Psoas muscle (tissue), 8 donors: ENCODE measurements around the gene CNOT11. TPM values are rescaled to one million over a fixed set of nuclear protein-coding genes. Genes with fewer than 3 reads are reported as not detected.
"Not testable (repeated sequence)": the region's sequence is repeated elsewhere in the genome, so short reads cannot be mapped to it uniquely, and the experiment has no call there.

Source experiments
- ATAC-seq, 4 donors: fragments of 200-7000 bp; cut with Tn5 transposase; one replicate each; pipeline ENCODE4 v1.9.1; 2020; ENCODE audit warnings: moderate library complexity in 3 of 4, mild to moderate bottlenecking in 2 of 4
- DNase-seq, 2 donors: peaks; one replicate each; pipeline ENCODE4 v3.0.0-alpha.2; 2020
- H3K27ac ChIP-seq: fragments of 200-600 bp; one replicate; pipeline ENCODE4 v1.8.0; 2022
- H3K27me3 ChIP-seq, 3 donors: fragments of 200-600 bp in 1 of 3; one replicate each; pipeline versions ENCODE4 v1.6.1 to v1.8.0; 2013 to 2022; ENCODE audit warnings: low read length in 2 of 3, mild to moderate bottlenecking in 2 of 3, moderate library complexity in 1 of 3; ENCODE audit not compliant: insufficient read depth in 3 of 3
- H3K36me3 ChIP-seq, 2 donors: fragments of 200-600 bp in 1 of 2; one replicate each; pipeline versions ENCODE4 v1.6.1 to v1.8.0; 2013 to 2022; ENCODE audit warnings: low read depth in 1 of 2, mild to moderate bottlenecking in 1 of 2, moderate library complexity in 1 of 2; ENCODE audit not compliant: insufficient read depth in 1 of 2
- H3K4me1 ChIP-seq: fragments of 200-600 bp; one replicate; pipeline ENCODE4 v1.8.0; 2022
- H3K4me3 ChIP-seq: fragments of 200-600 bp; one replicate; pipeline ENCODE4 v1.8.0; 2022; ENCODE audit warnings: mild to moderate bottlenecking
- H3K9me3 ChIP-seq: fragments of 200-600 bp; one replicate; pipeline ENCODE4 v1.8.0; 2022
- CTCF ChIP-seq: fragments of 200-600 bp; IDR thresholded peaks from one replicate; pipeline ENCODE4 v1.8.0; 2022; ENCODE audit warnings: antibody characterized with exemption
- WGBS, 3 donors: extraction: QIAGEN DNeasy Blood & Tissue Kit; methylation state at CpG; one replicate each; pipeline versions ENCODE4 v1.1.6 to v1.1.7; 2013; 5-methylcytosine and 5-hydroxymethylcytosine counted together
- intact Hi-C, 2 donors: fragments of 100-400 bp; cut with DNase I; formaldehyde crosslinking; loops; one replicate each; pipeline versions ENCODE4 v1.11.0 to v1.14.2; 2022
- polyA plus RNA-seq, 3 donors: library from polyadenylated mRNA; stranded (reverse); fragments of 200-250 nt; gene quantifications; one replicate each; pipeline ENCODE4 v1.2.3, GENCODE V29; 2013
- total RNA-seq, 4 donors: library from RNA; stranded (reverse); fragmentation: NEBNext Ultra II Directional in 2 of 4; extraction: Animal tissue kit (Norgen Biotek cat#: 25700) in 2 of 4; gene quantifications; one replicate each; pipeline versions ENCODE4 v1.2.1 to v1.2.4, GENCODE V29; 2021 to 2023
- donor health status: healthy with polysubstance abuse.
- donor health status: DM: no; HTN: no; CAD: no; lungs with moderate emphysema.
- donor health status: Bipolar disorder and iron deficiency.
- donor health status: healthy.
- donor health status: DM: yes; HTN: yes; CAD: no.
- donor health status: DM: no; HTN: no; CAD: no.
- donor health status: DM: no; HTN: no; CAD: no.
- donor health status: DM: yes; HTN: yes; CAD: no.

CNOT11 gene
- total and polyA plus RNA-seq, 7 donors: 17.1 to 42.1 (median 30.0) TPM

GRCh38 chr2:101231937-101232730, 20.6 kb upstream of the CNOT11 start:
- H3K36me3 ChIP-seq: no peaks in the 10 kb centered on the region
- H3K27ac ChIP-seq: no peak overlapping the region
- no peak overlapping the region for H3K4me3 ChIP-seq
- H3K9me3 ChIP-seq: no peaks in the 10 kb centered on the region
- H3K27me3 ChIP-seq: no peaks in the 10 kb centered on the region
- no peak for DNase-seq
- no peaks in the 10 kb centered on the region for H3K4me1 ChIP-seq
- no peak for TF ChIP-seq CTCF
- 88% methylated on average over 6 of the region's 6 CpGs for WGBS, 3 donors
- intact Hi-C loops: no loop called here
- ATAC-seq: no peak

DNA sequence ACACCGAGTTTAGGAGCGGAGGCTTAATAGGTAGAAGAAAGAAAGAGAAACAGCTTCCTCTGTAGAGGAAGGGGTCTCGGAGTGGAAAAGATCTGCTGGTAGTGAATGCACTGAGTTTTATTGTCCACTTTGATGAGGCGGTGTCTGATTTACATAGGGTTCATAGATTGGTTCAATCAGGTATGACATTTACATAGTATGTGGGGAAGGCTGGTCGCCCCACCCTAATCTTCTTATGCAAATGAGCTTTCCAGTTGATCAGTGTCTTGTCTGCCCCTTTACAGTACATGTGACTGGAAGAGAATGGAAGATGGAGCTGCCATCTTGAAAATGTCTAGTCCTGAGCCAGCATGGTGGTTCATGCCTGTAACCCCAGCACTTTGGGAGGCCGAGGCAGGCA, 19.9 kb upstream of the CNOT11 start:
- DNase-seq (no peak), ATAC-seq (no peak)
- Histone ChIP-seq H3K4me1 (no peaks in the 10 kb centered on the region), H3K36me3 (no peaks in the 10 kb centered on the region), H3K27me3 (no peaks in the 10 kb centered on the region), H3K27ac (no peak overlapping the region), H3K9me3 (no peaks in the 10 kb centered on the region), H3K4me3 (no peak overlapping the region)
- WGBS, 3 donors: 82 to 97% (median 96%) methylated on average over 6 of the region's 6 CpGs
- no peak for TF ChIP-seq CTCF
- intact Hi-C loops: no loop called here

DNA sequence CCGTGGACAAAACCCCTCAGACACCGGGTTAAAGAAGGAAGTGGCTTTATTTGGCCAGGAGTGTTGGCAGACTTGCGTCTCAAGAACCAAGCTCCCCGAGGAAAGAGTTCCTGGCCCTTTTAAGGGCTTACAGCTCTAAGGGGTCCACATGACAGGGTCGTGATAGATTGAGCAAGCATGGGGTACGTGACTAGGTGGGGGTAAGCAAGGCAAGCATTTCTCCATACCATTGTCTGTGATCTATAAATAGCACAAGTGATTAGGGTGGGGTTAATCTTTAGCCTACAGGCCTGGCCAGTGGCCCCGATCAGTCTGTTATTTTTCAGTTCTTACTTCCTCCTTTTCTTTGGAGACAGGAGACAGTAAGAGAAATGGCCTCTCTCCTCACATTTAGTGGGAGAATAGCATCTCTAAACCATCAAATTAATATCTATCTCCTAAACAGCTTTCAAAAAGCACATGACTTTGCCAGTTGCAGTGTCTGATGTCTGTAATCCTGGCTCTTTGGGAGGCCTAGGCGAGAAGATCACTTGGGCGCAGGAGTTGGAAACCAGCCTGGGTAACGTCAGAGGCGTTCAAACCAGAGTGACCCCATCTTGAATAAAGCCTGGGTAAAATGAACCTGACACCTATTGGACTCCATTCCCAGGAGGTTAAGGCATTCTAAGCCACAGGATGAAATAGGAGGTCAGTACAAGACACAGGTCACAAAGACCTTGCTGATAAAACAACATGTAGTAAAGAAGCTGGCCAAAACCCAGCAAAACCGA, 18.3 kb upstream of the CNOT11 start:
- no peak overlapping the region for H3K27ac ChIP-seq
- DNase-seq (no peak), ATAC-seq (no peak)
- intact Hi-C loops: no loop called here
- WGBS, 3 donors: 55 to 68% (median 60%) methylated on average over 12 of the region's 12 CpGs
- H3K4me3 ChIP-seq: no peak overlapping the region
- no peaks in the 10 kb centered on the region for H3K36me3 ChIP-seq
- TF ChIP-seq CTCF: no peak
- H3K9me3 ChIP-seq: no peaks in the 10 kb centered on the region
- H3K4me1 ChIP-seq: no peaks in the 10 kb centered on the region
- H3K27me3 ChIP-seq: no peaks in the 10 kb centered on the region

GRCh38 chr2:101235956-101236355, 16.7 kb upstream of the CNOT11 start:
- 76 to 88% (median 86%) methylated on average over 1 of the region's 1 CpG for WGBS, 3 donors
- DNase-seq, intact Hi-C loops, H3K27ac ChIP-seq, H3K36me3 ChIP-seq, ATAC-seq, H3K27me3 ChIP-seq, H3K4me3 ChIP-seq, H3K4me1 ChIP-seq, H3K9me3 ChIP-seq: not testable (repeated sequence)

DNA sequence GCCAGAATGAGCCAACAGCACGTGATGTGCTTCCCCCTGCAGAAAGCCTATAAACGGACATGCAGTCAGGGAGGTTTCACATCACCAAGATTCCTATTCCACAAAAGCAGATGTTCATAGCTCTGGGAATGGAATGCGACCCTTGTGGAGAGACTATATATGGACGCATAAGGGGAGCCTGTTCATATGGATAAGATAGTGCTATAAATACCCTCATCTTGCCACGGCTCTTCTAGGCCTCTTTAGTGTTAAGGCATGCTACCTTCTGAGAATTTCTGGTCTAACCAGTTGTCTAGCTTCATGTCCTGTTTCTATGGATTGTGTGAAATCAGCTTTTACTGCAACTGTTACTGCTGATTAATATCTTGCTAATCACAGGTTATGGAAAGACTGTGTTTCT, 14.7 kb upstream of the CNOT11 start:
- H3K27ac ChIP-seq, H3K4me3 ChIP-seq, H3K36me3 ChIP-seq, DNase-seq, H3K9me3 ChIP-seq, intact Hi-C loops, ATAC-seq, H3K27me3 ChIP-seq, H3K4me1 ChIP-seq: not testable (repeated sequence)
- 63 to 71% (median 63%) methylated on average over 5 of the region's 5 CpGs for WGBS, 3 donors
